Neural cell (in vitro differentiated cells): ENCODE results near the gene RASAL3. TPM values are rescaled to one million over a fixed set of nuclear protein-coding genes. Genes with fewer than 3 reads are reported as not detected.

Experiments used
- H2AFZ ChIP-seq: fragments of 200-600, 300-800 bp; sonication (generic), shearing (Covaris generic); 2 replicates; pipeline ENCODE4 v1.6.0; 2014; ENCODE audit warnings: low read depth, mild to moderate bottlenecking, antibody characterized with exemption, low read length, moderate library complexity
- H3F3A ChIP-seq: fragments of 200-600 bp; shearing (Covaris generic); 2 replicates; pipeline ENCODE4 v1.6.1; 2016; ENCODE audit warnings: mild to moderate bottlenecking, moderate library complexity, mixed read lengths, antibody characterized with exemption, low read length; ENCODE audit not compliant: insufficient read depth, poor library complexity, severe bottlenecking
- H3K27ac ChIP-seq: fragments of 200-600, 300-800 bp; sonication (generic), shearing (Covaris generic); 2 replicates; pipeline ENCODE4 v1.5.1; 2014; ENCODE audit warnings: mild to moderate bottlenecking, low read length, moderate library complexity
- H3K27me3 ChIP-seq: fragments of 300-800, 200-600 bp; sonication (generic), shearing (Covaris generic); 2 replicates; pipeline ENCODE4 v1.6.0; 2014; ENCODE audit warnings: mild to moderate bottlenecking, low read depth, low read length, moderate library complexity; ENCODE audit not compliant: insufficient read depth
- H3K36me3 ChIP-seq: fragments of 300-800, 200-600 bp; sonication (generic), shearing (Covaris generic); 2 replicates; pipeline ENCODE4 v1.5.1; 2014; ENCODE audit warnings: mild to moderate bottlenecking, antibody characterized with exemption, low read length, moderate library complexity; ENCODE audit not compliant: insufficient read depth
- H3K4me2 ChIP-seq: fragments of 300-800, 200-600 bp; sonication (generic), shearing (Covaris generic); 2 replicates; pipeline ENCODE4 v1.6.0; 2014; ENCODE audit warnings: mild to moderate bottlenecking, low read length
- H3K4me3 ChIP-seq: fragments of 300-800, 200-600 bp; sonication (generic), shearing (Covaris generic); 2 replicates; pipeline ENCODE4 v1.5.1; 2014; ENCODE audit warnings: mild to moderate bottlenecking, low read length, moderate library complexity
- H3K79me2 ChIP-seq: fragments of 200-600 bp; shearing (Covaris generic); replicated peaks from 2 replicates; pipeline ENCODE4 v1.6.0; 2014; ENCODE audit warnings: mild to moderate bottlenecking, low read length, moderate library complexity; ENCODE audit not compliant: insufficient read depth
- H3K9ac ChIP-seq: fragments of 300-800, 200-600 bp; sonication (generic), shearing (Covaris generic); 2 replicates; pipeline ENCODE4 v1.6.1; 2016; ENCODE audit warnings: mild to moderate bottlenecking, low read length, mixed read lengths
- H3K9me2 ChIP-seq: fragments of 200-600 bp; shearing (Covaris generic); 2 replicates; pipeline ENCODE4 v1.6.1; 2016; ENCODE audit warnings: mild to moderate bottlenecking, low read length, mixed read lengths; ENCODE audit not compliant: insufficient read depth
- H3K9me3 ChIP-seq: fragments of 200-600, 300-800 bp; sonication (generic), shearing (Covaris generic); 2 replicates; pipeline ENCODE4 v1.6.1; 2016; ENCODE audit warnings: mild to moderate bottlenecking, mixed run types, low read length, moderate library complexity, mixed read lengths
- H4K20me1 ChIP-seq: fragments of 200-600 bp; shearing (Covaris generic); 2 replicates; pipeline ENCODE4 v1.6.1; 2016; ENCODE audit warnings: mild to moderate bottlenecking, mixed run types; ENCODE audit not compliant: insufficient read depth
- EP300 ChIP-seq: fragments of 450-650 bp; conservative IDR thresholded peaks from 2 replicates; pipeline ENCODE4 v1.6.1; 2014; ENCODE audit warnings: antibody characterized with exemption, mild to moderate bottlenecking, moderate library complexity; ENCODE audit not compliant: poor library complexity, severe bottlenecking
- EZH2 ChIP-seq: fragments of 200-600, 300-800 bp; shearing (Covaris generic), sonication (generic); IDR thresholded peaks from 2 replicates; pipeline ENCODE4 v1.6.1; 2014; ENCODE audit warnings: antibody characterized with exemption, low read length, borderline replicate concordance, mild to moderate bottlenecking; ENCODE audit not compliant: insufficient read depth, poor library complexity, severe bottlenecking
- MXI1 ChIP-seq: fragments of 450-650 bp; conservative IDR thresholded peaks from 2 replicates; pipeline ENCODE4 v1.6.1; 2014; ENCODE audit warnings: antibody characterized with exemption, mild to moderate bottlenecking; ENCODE audit not compliant: poor library complexity, severe bottlenecking
- POLR2AphosphoS5 ChIP-seq: IDR thresholded peaks from 2 replicates; pipeline ENCODE4 v1.6.1; 2012
- RAD21 ChIP-seq: fragments of 450-650 bp; conservative IDR thresholded peaks from 2 replicates; pipeline ENCODE4 v1.6.1; 2014; ENCODE audit warnings: antibody characterized with exemption, mild to moderate bottlenecking, moderate library complexity
- SMC3 ChIP-seq: fragments of 450-650 bp; conservative IDR thresholded peaks from 2 replicates; pipeline ENCODE4 v1.6.1; 2014; ENCODE audit warnings: antibody characterized with exemption, mild to moderate bottlenecking, moderate library complexity; ENCODE audit not compliant: poor library complexity
- TAF1 ChIP-seq: IDR thresholded peaks from 2 replicates; pipeline ENCODE4 v1.6.1; 2012; ENCODE audit warnings: low read depth
- polyA plus RNA-seq: library from polyadenylated mRNA; depleted of rRNA; stranded (reverse); fragments of >200 nt; gene quantifications from 2 replicates; pipeline ENCODE4 v1.2.3, GENCODE V29; 2014
- TF ChIP-seq, protein P1 (sequence below): fragments of 450-650 bp; IDR thresholded peaks from 2 replicates; pipeline ENCODE4 v1.5.1; 2014; ENCODE audit warnings: antibody characterized with exemption, mild to moderate bottlenecking, moderate library complexity; ENCODE audit not compliant: poor library complexity, severe bottlenecking
- TF ChIP-seq, protein P2 (sequence below): IDR thresholded peaks from 2 replicates; pipeline ENCODE4 v1.6.1; 2012; ENCODE audit warnings: borderline replicate concordance

RASAL3 gene
- polyA plus RNA-seq, 1 donor from 2014 or later, result 1.1 TPM

- no peaks in the 10 kb centered on the region for H4K20me1 ChIP-seq
- H3K36me3 ChIP-seq, result no peaks in the 10 kb centered on the region
- H3K9ac ChIP-seq, result peak overlapping the region; percentile 87
- H3K4me2 ChIP-seq, result peak overlapping the region; percentile 97
- no peak for TF ChIP-seq TAF1
- TF ChIP-seq, protein P1, sequence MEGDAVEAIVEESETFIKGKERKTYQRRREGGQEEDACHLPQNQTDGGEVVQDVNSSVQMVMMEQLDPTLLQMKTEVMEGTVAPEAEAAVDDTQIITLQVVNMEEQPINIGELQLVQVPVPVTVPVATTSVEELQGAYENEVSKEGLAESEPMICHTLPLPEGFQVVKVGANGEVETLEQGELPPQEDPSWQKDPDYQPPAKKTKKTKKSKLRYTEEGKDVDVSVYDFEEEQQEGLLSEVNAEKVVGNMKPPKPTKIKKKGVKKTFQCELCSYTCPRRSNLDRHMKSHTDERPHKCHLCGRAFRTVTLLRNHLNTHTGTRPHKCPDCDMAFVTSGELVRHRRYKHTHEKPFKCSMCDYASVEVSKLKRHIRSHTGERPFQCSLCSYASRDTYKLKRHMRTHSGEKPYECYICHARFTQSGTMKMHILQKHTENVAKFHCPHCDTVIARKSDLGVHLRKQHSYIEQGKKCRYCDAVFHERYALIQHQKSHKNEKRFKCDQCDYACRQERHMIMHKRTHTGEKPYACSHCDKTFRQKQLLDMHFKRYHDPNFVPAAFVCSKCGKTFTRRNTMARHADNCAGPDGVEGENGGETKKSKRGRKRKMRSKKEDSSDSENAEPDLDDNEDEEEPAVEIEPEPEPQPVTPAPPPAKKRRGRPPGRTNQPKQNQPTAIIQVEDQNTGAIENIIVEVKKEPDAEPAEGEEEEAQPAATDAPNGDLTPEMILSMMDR, result no peak
- peak; percentile 15 for TF ChIP-seq POLR2AphosphoS5
- TF ChIP-seq, protein P2, sequence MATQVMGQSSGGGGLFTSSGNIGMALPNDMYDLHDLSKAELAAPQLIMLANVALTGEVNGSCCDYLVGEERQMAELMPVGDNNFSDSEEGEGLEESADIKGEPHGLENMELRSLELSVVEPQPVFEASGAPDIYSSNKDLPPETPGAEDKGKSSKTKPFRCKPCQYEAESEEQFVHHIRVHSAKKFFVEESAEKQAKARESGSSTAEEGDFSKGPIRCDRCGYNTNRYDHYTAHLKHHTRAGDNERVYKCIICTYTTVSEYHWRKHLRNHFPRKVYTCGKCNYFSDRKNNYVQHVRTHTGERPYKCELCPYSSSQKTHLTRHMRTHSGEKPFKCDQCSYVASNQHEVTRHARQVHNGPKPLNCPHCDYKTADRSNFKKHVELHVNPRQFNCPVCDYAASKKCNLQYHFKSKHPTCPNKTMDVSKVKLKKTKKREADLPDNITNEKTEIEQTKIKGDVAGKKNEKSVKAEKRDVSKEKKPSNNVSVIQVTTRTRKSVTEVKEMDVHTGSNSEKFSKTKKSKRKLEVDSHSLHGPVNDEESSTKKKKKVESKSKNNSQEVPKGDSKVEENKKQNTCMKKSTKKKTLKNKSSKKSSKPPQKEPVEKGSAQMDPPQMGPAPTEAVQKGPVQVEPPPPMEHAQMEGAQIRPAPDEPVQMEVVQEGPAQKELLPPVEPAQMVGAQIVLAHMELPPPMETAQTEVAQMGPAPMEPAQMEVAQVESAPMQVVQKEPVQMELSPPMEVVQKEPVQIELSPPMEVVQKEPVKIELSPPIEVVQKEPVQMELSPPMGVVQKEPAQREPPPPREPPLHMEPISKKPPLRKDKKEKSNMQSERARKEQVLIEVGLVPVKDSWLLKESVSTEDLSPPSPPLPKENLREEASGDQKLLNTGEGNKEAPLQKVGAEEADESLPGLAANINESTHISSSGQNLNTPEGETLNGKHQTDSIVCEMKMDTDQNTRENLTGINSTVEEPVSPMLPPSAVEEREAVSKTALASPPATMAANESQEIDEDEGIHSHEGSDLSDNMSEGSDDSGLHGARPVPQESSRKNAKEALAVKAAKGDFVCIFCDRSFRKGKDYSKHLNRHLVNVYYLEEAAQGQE, result no peak
- peak overlapping the region; percentile 56 for H3K27ac ChIP-seq
- no peaks in the 10 kb centered on the region for H3K27me3 ChIP-seq
- peaks cover 30% of the 10 kb centered on the region for H3K79me2 ChIP-seq
- H2AFZ ChIP-seq, result no peak overlapping the region
- no peaks in the 10 kb centered on the region for H3K9me3 ChIP-seq
- H3K9me2 ChIP-seq, result no peaks in the 10 kb centered on the region
- H3K4me3 ChIP-seq, result peak overlapping the region; percentile 90
- H3F3A ChIP-seq, result no peaks in the 10 kb centered on the region
These were observed 32.3 kb downstream of the RASAL3 start for GRCh38 chr19:15432018-15432494.

DNA sequence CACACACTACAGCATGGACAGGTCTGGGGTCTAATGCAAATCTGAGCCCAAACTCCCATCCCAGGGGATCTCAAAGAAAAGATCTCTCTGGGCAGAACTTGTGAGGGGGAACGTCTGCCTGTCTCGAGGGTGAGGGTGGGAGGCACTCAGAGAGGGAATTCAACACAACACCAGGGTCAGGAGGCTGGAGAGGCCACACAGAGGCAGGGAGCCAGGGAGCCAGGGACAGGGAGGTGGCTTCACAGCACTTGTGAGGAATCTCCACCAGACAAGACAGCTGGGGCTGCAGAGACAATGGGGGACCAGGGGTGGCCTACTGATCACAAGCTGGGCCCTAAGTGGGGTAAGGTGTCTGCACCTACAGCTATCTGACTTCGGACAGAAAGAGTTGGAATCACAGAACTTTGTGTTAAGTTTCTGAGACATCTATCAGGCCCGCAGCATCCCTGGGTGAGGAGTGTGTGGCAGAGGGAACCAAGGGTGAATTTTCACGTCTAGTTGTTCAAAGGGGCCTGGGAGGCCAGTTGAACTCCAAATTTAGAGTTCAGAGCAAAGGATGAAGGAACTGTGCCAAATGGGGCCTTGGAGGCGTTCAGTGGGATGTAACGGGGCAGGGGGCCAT lies 32.8 kb downstream of the RASAL3 start:
- H3K27ac ChIP-seq, result peak overlapping the region; percentile 56
- no peaks in the 10 kb centered on the region for H3K9me3 ChIP-seq
- peaks cover 1% of the 10 kb centered on the region for H3K36me3 ChIP-seq
- no peak overlapping the region for H2AFZ ChIP-seq
- peak overlapping the region; percentile 87 for H3K9ac ChIP-seq
- no peaks in the 10 kb centered on the region for H3K9me2 ChIP-seq
- no peak for TF ChIP-seq POLR2AphosphoS5
- TF ChIP-seq EP300, result no peak
- no peak for TF ChIP-seq MXI1
- TF ChIP-seq, protein P1, result no peak
- TF ChIP-seq, protein P2, result no peak
- TF ChIP-seq EZH2, result no peak
- TF ChIP-seq TAF1, result no peak
- TF ChIP-seq RAD21, result no peak
- no peak for TF ChIP-seq SMC3
- H3K4me3 ChIP-seq, result peak overlapping the region; percentile 90
- no peaks in the 10 kb centered on the region for H3K27me3 ChIP-seq
- H3K79me2 ChIP-seq, result peaks cover 30% of the 10 kb centered on the region
- no peaks in the 10 kb centered on the region for H4K20me1 ChIP-seq
- H3K4me2 ChIP-seq, result peak overlapping the region; percentile 97
- H3F3A ChIP-seq, result no peaks in the 10 kb centered on the region
